GM20000 (cell line): ENCODE measurements around the gene ADD2.

ENCODE experiments used
- DNase-seq: peaks from one replicate; pipeline ENCODE4 v3.0.0; 2012; ENCODE audit warnings: low spot score
- CTCF ChIP-seq: IDR thresholded peaks from 2 replicates; pipeline ENCODE4 v1.5.1; 2012; ENCODE audit warnings: mild to moderate bottlenecking, control low read depth; ENCODE audit errors: extremely low read depth, missing control alignments

The ADD2 gene

GRCh38 chr2:70685771-70686171 is 82.2 kb downstream of the ADD2 start:
- no peak for DNase-seq
- no peak for TF ChIP-seq CTCF

- DNase-seq: no peak
- no peak for TF ChIP-seq CTCF
Observed at GRCh38 chr2:70684846-70685622, 83.0 kb downstream of the ADD2 start.

- no peak for DNase-seq
- TF ChIP-seq CTCF: no peak
Observed at GRCh38 chr2:70683455-70683854, 84.5 kb downstream of the ADD2 start.

- TF ChIP-seq CTCF: no peak
- no peak for DNase-seq
Observed at GRCh38 chr2:70680735-70681134, 87.3 kb downstream of the ADD2 start.

GRCh38 chr2:70679259-70679658 is 88.7 kb downstream of the ADD2 start:
- no peak for TF ChIP-seq CTCF
- no peak for DNase-seq

GRCh38 chr2:70678576-70679143 is 89.3 kb downstream of the ADD2 start:
- no peak for DNase-seq
- no peak for TF ChIP-seq CTCF

GRCh38 chr2:70676301-70677035 is 91.5 kb downstream of the ADD2 start:
- no peak for TF ChIP-seq CTCF
- DNase-seq: no peak
